HG03108 (cell line): ENCODE data around the gene CRHBP.

Experiments
- ATAC-seq: cut with Tn5 transposase; IDR thresholded peaks from one replicate; pipeline ENCODE4 v1.9.1; 2021; ENCODE audit warnings: moderate library complexity; ENCODE audit not compliant: unreplicated experiment

CRHBP gene

GRCh38 chr5:77015938-77016569 lies 63.2 kb downstream of the CRHBP start:
- ATAC-seq, result no peak

GRCh38 chr5:77016962-77017361 lies 64.1 kb downstream of the CRHBP start:
- no peak for ATAC-seq

- no peak for ATAC-seq
Measured at GRCh38 chr5:77017668-77018067, 64.8 kb downstream of the CRHBP start.
